ENCODE measurements around the gene BRF1.

DNA sequence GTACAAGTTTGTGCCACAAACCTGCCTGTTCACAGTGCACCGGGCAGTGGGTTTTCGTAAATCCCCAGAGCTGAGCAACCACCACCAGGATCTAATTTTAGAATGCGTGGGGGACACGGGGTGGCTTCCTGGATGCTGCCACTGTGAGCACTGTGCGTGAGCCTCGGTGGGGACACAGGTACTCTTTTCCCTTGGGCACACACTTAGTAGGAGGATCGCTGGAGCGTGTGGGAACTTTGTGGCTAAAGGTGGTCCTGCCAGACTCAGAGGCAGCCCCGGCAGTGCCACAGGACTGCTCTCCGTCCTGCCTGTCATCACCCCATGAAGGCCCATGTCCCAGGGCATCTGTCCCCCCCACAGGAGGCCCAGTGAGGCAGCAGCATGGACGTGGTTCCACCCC is 31.4 kb downstream of the BRF1 start:
- TF ChIP-seq EZH2 (IDR thresholded peaks at IDR 0.05): no peak
- TF ChIP-seq POLR2AphosphoS5 (IDR thresholded peaks at IDR 0.05; ENCODE audit: borderline replicate concordance, low read depth, low read length): no peak

Data from SK-N-MC (cell line).